ENCODE results near the gene CDK6. TPM values are rescaled to one million over a fixed set of nuclear protein-coding genes. Genes with fewer than 3 reads are reported as not detected.

CDK6 gene
- total RNA-seq, 6 experiments from 2014 or later, result 6.9 to 23.7 (median 17.0) TPM

- Histone ChIP-seq H3K4me3 (no peak overlapping the region), H3K4me1 (no peaks in the 10 kb centered on the region), H3K9me3 (no peaks in the 10 kb centered on the region), H3K36me3 (peaks cover 4 to 52% (median 10%) of the 10 kb centered on the region in 4 donors), H3K27me3 (no peaks in the 10 kb centered on the region), H3K27ac (no peak overlapping the region)
- intact Hi-C loops (cut with DNase I), result no loop called here
- no peak for TF ChIP-seq CTCF (IDR thresholded peaks at IDR 0.05)
- TF ChIP-seq POLR2A (IDR thresholded peaks at IDR 0.05), result no peak
- WGBS (ENCODE audit: insufficient coverage, low coverage, low lambda C conversion rate, missing lambda C conversion rate), result 63% methylated on average over 4 of the region's 4 CpGs
- no peak for ATAC-seq
- no peak for DNase-seq
Observed at GRCh38 chr7:92569137-92569536, 267.2 kb downstream of the CDK6 start.

GRCh38 chr7:92567460-92567859 lies 268.9 kb downstream of the CDK6 start:
- Histone ChIP-seq H3K27me3 (no peaks in the 10 kb centered on the region), H3K36me3 (peaks cover 4 to 46% (median 10%) of the 10 kb centered on the region in 4 donors), H3K27ac (no peak overlapping the region), H3K9me3 (no peaks in the 10 kb centered on the region), H3K4me1 (no peaks in the 10 kb centered on the region), H3K4me3 (no peak overlapping the region)
- intact Hi-C loops (cut with DNase I), result no loop called here
- 96% methylated on average over 6 of the region's 6 CpGs for WGBS (ENCODE audit: insufficient coverage, low coverage, low lambda C conversion rate, missing lambda C conversion rate)
- DNase-seq (no peak), ATAC-seq (no peak)
- TF ChIP-seq CTCF (IDR thresholded peaks at IDR 0.05) (no peak), POLR2A (IDR thresholded peaks at IDR 0.05) (no peak)

GRCh38 chr7:92563345-92563744 lies 273.0 kb downstream of the CDK6 start:
- WGBS (ENCODE audit: insufficient coverage, low coverage, low lambda C conversion rate, missing lambda C conversion rate), result 65% methylated on average over 2 of the region's 2 CpGs
- Histone ChIP-seq H3K4me1 (peaks cover 0 to 6% (median 0%) of the 10 kb centered on the region in 4 donors), H3K4me3 (no peak overlapping the region), H3K9me3 (no peaks in the 10 kb centered on the region), H3K27me3 (no peaks in the 10 kb centered on the region), H3K36me3 (peaks cover 2 to 52% (median 9%) of the 10 kb centered on the region in 4 donors), H3K27ac (no peak overlapping the region)
- TF ChIP-seq CTCF (IDR thresholded peaks at IDR 0.05), result no peak
- no peak for TF ChIP-seq POLR2A (IDR thresholded peaks at IDR 0.05)
- ATAC-seq (no peak), DNase-seq (no peak)
- intact Hi-C loops (cut with DNase I), result no loop called here

- intact Hi-C loops (cut with DNase I), result no loop called here
- ATAC-seq (peak in 3 of 4 donors; percentile 22 to 58 (median 36)), DNase-seq (no peak)
- Histone ChIP-seq H3K9me3 (no peaks in the 10 kb centered on the region), H3K27ac (no peak overlapping the region), H3K4me1 (peaks cover 0 to 6% (median 0%) of the 10 kb centered on the region in 4 donors), H3K36me3 (peaks cover 0 to 35% (median 4%) of the 10 kb centered on the region in 4 donors), H3K4me3 (no peak overlapping the region), H3K27me3 (no peaks in the 10 kb centered on the region)
- no peak for TF ChIP-seq CTCF (IDR thresholded peaks at IDR 0.05)
- TF ChIP-seq POLR2A (IDR thresholded peaks at IDR 0.05), result no peak
Observed at GRCh38 chr7:92560602-92561001, 275.8 kb downstream of the CDK6 start.

- TF ChIP-seq POLR2A (IDR thresholded peaks at IDR 0.05) (no peak), CTCF (IDR thresholded peaks at IDR 0.05) (no peak)
- ATAC-seq, result no peak
- Histone ChIP-seq H3K9me3 (no peaks in the 10 kb centered on the region), H3K4me1 (peaks cover 0 to 6% (median 0%) of the 10 kb centered on the region in 4 donors), H3K27ac (no peak overlapping the region), H3K27me3 (no peaks in the 10 kb centered on the region), H3K36me3 (peaks cover 0 to 21% (median 2%) of the 10 kb centered on the region in 4 donors), H3K4me3 (no peak overlapping the region)
- intact Hi-C loops (cut with DNase I), result no loop called here
- no peak for DNase-seq
- 92% methylated on average over 6 of the region's 7 CpGs for WGBS (ENCODE audit: insufficient coverage, low coverage, low lambda C conversion rate, missing lambda C conversion rate)
Observed at GRCh38 chr7:92557808-92558362, 278.5 kb downstream of the CDK6 start.

Measured in right lobe of liver (tissue), 6 donors.